ENCODE results near the gene CDH4.

The CDH4 gene

GRCh38 chr20:61743606-61744005, 491.5 kb downstream of the CDH4 start:
- TF ChIP-seq, protein P1, sequence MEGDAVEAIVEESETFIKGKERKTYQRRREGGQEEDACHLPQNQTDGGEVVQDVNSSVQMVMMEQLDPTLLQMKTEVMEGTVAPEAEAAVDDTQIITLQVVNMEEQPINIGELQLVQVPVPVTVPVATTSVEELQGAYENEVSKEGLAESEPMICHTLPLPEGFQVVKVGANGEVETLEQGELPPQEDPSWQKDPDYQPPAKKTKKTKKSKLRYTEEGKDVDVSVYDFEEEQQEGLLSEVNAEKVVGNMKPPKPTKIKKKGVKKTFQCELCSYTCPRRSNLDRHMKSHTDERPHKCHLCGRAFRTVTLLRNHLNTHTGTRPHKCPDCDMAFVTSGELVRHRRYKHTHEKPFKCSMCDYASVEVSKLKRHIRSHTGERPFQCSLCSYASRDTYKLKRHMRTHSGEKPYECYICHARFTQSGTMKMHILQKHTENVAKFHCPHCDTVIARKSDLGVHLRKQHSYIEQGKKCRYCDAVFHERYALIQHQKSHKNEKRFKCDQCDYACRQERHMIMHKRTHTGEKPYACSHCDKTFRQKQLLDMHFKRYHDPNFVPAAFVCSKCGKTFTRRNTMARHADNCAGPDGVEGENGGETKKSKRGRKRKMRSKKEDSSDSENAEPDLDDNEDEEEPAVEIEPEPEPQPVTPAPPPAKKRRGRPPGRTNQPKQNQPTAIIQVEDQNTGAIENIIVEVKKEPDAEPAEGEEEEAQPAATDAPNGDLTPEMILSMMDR (IDR thresholded peaks at IDR 0.05; ENCODE audit: low read depth, low read length), result no peak
- no peak overlapping the region for H3K4me3 ChIP-seq (replicated peaks in 1 of 2; ENCODE audit: low read depth in 2 of 2, low read length in 2 of 2)
- no peak for DNase-seq (ENCODE audit: low read depth in 2 of 2)

GRCh38 chr20:61744691-61745396, 492.8 kb downstream of the CDH4 start:
- H3K4me3 ChIP-seq (replicated peaks in 1 of 2; ENCODE audit: low read depth in 2 of 2, low read length in 2 of 2), result no peak overlapping the region
- peak; percentile 6 to 49 for DNase-seq (ENCODE audit: low read depth in 2 of 2)
- TF ChIP-seq, protein P1 (IDR thresholded peaks at IDR 0.05; ENCODE audit: low read depth, low read length), result no peak

- no peak overlapping the region for H3K4me3 ChIP-seq (replicated peaks in 1 of 2; ENCODE audit: low read depth in 2 of 2, low read length in 2 of 2)
- TF ChIP-seq, protein P1 (IDR thresholded peaks at IDR 0.05; ENCODE audit: low read depth, low read length), result no peak
- no peak for DNase-seq (ENCODE audit: low read depth in 2 of 2)
Observed at GRCh38 chr20:61745397-61746146, 493.5 kb downstream of the CDH4 start.

DNA sequence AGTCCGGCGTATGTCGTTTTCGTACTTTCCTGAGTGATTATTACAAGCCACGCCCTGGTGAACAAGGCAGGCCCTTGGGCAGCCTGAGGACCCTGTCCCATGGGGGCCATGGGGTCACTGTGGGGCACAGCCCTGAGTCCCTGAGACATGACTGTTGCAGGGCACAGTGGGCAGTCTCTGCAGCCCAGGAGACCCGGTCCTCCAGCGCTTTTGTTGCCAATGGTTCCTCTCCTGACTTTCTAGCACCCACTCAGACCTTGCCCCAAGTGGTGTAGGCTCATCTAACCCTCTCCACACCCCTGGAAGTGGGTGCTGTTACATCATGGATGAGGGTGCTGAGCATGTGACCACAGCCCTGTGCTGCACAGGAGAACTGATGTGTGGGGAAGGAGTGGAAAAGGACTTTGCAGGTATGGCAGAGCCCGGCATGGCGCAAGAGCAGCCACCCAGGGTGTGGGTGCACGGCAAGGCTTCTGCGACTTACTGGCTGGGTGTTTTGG, 494.1 kb downstream of the CDH4 start:
- DNase-seq (ENCODE audit: low read depth in 2 of 2), result no peak
- TF ChIP-seq, protein P1 (IDR thresholded peaks at IDR 0.05; ENCODE audit: low read depth, low read length), result no peak
- no peak overlapping the region for H3K4me3 ChIP-seq (replicated peaks in 1 of 2; ENCODE audit: low read depth in 2 of 2, low read length in 2 of 2)

DNA sequence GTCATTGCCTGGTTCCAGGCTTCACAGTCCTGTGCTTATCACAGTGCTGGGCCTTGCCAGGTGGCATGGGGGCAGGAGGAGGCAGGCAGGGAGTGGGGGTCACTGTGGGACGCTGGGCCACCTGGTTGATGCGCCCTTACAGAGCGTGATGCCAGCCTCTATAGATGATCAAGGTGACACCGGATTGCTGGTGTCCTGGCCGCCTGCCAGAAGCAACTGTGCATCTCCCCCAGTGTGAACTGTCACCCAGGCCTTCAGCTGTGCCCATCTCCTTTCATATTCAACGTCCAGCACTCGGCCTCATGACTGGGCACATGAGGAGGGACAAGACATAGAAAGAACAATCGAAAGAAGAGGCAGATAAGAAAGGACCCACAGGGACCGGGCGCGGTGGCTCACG, 494.7 kb downstream of the CDH4 start:
- DNase-seq (ENCODE audit: low read depth in 2 of 2), result no peak
- TF ChIP-seq, protein P1 (IDR thresholded peaks at IDR 0.05; ENCODE audit: low read depth, low read length), result no peak
- no peak overlapping the region for H3K4me3 ChIP-seq (replicated peaks in 1 of 2; ENCODE audit: low read depth in 2 of 2, low read length in 2 of 2)

DNA sequence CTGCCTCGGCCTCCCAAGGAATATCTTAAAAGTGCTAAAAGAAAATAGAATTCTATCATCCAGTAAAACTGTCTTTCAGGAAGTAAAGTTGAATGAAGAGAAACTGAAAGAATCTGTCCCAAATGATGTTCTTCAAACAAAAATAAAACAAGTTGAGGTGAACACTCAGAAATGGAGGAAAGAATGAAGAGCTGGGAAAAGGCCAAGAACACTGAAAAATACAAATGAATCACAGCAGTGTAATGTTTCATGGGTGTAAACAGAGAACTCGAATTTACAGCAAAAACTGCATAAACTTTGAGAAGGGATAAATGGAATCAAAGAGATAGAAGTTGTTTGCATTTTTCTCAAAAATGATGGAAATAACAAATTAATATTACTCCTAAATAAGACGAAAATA, 496.3 kb downstream of the CDH4 start:
- DNase-seq (ENCODE audit: low read depth in 2 of 2), result peak in 1 of 2 donors; percentile 30
- TF ChIP-seq, protein P1 (IDR thresholded peaks at IDR 0.05; ENCODE audit: low read depth, low read length), result no peak
- H3K4me3 ChIP-seq (replicated peaks in 1 of 2; ENCODE audit: low read depth in 2 of 2, low read length in 2 of 2), result no peak overlapping the region
